ENCODE measurements around the gene HECW1. TPM values are rescaled to one million over a fixed set of nuclear protein-coding genes. Genes with fewer than 3 reads are reported as not detected.

HECW1 gene
- total and polyA plus RNA-seq, 10 of the 15 experiments (the other 5 are each of a cell fraction or from before 2014, with no cell fraction given): under 0.01 to 0.31 (median 0.04) TPM; not detected in 3

DNA sequence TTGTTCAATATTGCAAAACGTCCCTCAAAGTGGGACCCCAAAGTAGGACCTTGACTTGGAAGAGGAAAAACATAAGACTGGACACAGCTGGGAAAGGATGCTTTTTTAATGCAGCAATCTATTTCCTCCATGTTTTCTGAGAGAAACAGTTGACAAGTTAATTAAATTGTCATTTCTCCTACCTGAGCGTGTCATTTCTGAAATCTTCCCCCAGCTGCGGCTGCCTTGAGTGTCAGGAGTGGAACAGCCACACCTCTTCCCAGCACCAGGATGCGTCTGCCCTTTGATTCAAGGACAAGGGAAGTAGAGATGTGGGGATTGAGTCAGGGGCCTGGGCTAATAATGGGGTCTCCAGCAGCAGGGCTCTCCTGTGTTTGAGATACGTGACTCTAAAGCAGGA, 171.3 kb downstream of the HECW1 start (continued):
- TF ChIP-seq NFYB (IDR thresholded peaks at IDR 0.05; ENCODE audit: insufficient read depth, low read depth, low read length) (no peak), ZNF217 (IDR thresholded peaks at IDR 0.05) (no peak), BMI1 (IDR thresholded peaks at IDR 0.05; ENCODE audit: borderline replicate concordance) (no peak), GATAD2B (conservative IDR thresholded peaks at IDR 0.05; ENCODE audit: low read depth) (no peak), FOS (IDR thresholded peaks at IDR 0.05; ENCODE audit: borderline replicate concordance, extremely low read depth, insufficient read length) (no peak)
- TF ChIP-seq, protein P1, sequence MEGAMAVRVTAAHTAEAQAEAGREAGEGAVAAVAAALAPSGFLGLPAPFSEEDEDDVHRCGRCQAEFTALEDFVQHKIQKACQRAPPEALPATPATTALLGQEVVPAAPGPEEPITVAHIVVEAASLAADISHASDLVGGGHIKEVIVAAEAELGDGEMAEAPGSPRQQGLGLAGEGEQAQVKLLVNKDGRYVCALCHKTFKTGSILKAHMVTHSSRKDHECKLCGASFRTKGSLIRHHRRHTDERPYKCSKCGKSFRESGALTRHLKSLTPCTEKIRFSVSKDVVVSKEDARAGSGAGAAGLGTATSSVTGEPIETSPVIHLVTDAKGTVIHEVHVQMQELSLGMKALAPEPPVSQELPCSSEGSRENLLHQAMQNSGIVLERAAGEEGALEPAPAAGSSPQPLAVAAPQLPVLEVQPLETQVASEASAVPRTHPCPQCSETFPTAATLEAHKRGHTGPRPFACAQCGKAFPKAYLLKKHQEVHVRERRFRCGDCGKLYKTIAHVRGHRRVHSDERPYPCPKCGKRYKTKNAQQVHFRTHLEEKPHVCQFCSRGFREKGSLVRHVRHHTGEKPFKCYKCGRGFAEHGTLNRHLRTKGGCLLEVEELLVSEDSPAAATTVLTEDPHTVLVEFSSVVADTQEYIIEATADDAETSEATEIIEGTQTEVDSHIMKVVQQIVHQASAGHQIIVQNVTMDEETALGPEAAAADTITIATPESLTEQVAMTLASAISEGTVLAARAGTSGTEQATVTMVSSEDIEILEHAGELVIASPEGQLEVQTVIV (IDR thresholded peaks at IDR 0.05; ENCODE audit: borderline replicate concordance, partially characterized antibody): no peak

DNA sequence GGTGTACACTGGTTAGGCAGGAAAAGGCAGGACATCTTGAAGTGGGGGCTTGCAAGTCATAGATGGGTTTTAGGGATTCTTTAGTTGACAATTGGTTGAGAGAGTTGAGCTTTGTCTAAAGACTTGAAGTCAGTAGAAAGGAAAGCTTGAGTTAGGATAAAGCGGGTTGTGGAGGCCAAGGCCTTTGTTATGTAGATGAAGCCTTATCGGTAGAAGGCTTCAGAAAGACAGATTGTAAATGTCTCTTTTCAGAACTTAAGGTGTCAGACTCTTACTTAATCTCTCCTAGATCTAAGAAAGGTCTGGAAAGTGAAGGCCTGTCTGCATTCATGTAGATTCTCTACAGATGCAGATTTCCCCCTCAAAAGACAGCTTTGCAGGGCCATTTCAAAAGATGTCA, 177.4 kb downstream of the HECW1 start:
- 0% methylated on average over 2 of the region's 2 CpGs for WGBS (ENCODE audit: insufficient coverage, insufficient replicate concordance, low lambda C conversion rate, missing lambda C conversion rate)
- BruUV-seq (replicated peaks): no TSS peak
- Histone ChIP-seq H3K79me2 (ENCODE audit: control insufficient read depth, insufficient read depth, low read length) (no peaks in the 10 kb centered on the region), H3K9ac (ENCODE audit: control insufficient read depth, insufficient read depth, low read length) (no peak overlapping the region), H3K27ac (ENCODE audit: control insufficient read depth, insufficient read depth) (no peak overlapping the region), H4K20me1 (ENCODE audit: control insufficient read depth, insufficient read depth) (no peaks in the 10 kb centered on the region), H3K4me1 (ENCODE audit: control insufficient read depth, insufficient read depth, low read length) (no peaks in the 10 kb centered on the region), H3K4me2 (ENCODE audit: control insufficient read depth, insufficient read depth) (no peak overlapping the region), H2AFZ (ENCODE audit: control insufficient read depth, low read depth, low read length) (no peak overlapping the region), H3K9me3 (replicated peaks; ENCODE audit: control insufficient read depth, insufficient read depth, low read length) (peaks cover 5% of the 10 kb centered on the region; the same call in 2 of the 3 replicates), H3K36me3 (ENCODE audit: control insufficient read depth in 2 of 2, insufficient read depth in 2 of 2, low read length in 1 of 2) (no peaks in the 10 kb centered on the region), H3K27me3 (replicated peaks in 1 of 2; ENCODE audit: control insufficient read depth in 2 of 2, insufficient read depth in 2 of 2, low read length in 1 of 2) (no peaks in the 10 kb centered on the region), H3K4me3 (no peak overlapping the region)
- ChIA-PET RAD21 (ENCODE audit: unreplicated experiment) (no interaction called here), CTCF (no interaction called here), SMC1A (ENCODE audit: uncharacterized antibody, unreplicated experiment) (no interaction called here), POLR2A (no interaction called here)
- no peak for ATAC-seq
- intact Hi-C loops (cut with micrococcal nuclease; ENCODE audit: unreplicated experiment) (no loop called here), in situ Hi-C loops (cut with MboI) (no loop called here)
- no peak for DNase-seq (ENCODE audit: low read depth, low spot score)
- no peak for FAIRE-seq
- TF ChIP-seq HDAC2 (IDR thresholded peaks at IDR 0.05) (no peak), NFYA (IDR thresholded peaks at IDR 0.05; ENCODE audit: borderline replicate concordance, low read depth, low read length) (no peak), ZBTB11 (CRISPR knock-in tag; IDR thresholded peaks at IDR 0.05) (no peak), SIN3A (IDR thresholded peaks at IDR 0.05; ENCODE audit: low read depth, low read length) (no peak), GABPA (IDR thresholded peaks at IDR 0.05; ENCODE audit: low read depth) (no peak), JUNB (IDR thresholded peaks at IDR 0.05) (no peak), POU2F2 (IDR thresholded peaks at IDR 0.05; ENCODE audit: borderline replicate concordance, low read depth, low read length) (no peak), POLR2A (IDR thresholded peaks at IDR 0.05; ENCODE audit: low read depth, low read length) (no peak), MXI1 (IDR thresholded peaks at IDR 0.05; ENCODE audit: low read depth, low read length) (no peak)
- TF ChIP-seq, protein P2, sequence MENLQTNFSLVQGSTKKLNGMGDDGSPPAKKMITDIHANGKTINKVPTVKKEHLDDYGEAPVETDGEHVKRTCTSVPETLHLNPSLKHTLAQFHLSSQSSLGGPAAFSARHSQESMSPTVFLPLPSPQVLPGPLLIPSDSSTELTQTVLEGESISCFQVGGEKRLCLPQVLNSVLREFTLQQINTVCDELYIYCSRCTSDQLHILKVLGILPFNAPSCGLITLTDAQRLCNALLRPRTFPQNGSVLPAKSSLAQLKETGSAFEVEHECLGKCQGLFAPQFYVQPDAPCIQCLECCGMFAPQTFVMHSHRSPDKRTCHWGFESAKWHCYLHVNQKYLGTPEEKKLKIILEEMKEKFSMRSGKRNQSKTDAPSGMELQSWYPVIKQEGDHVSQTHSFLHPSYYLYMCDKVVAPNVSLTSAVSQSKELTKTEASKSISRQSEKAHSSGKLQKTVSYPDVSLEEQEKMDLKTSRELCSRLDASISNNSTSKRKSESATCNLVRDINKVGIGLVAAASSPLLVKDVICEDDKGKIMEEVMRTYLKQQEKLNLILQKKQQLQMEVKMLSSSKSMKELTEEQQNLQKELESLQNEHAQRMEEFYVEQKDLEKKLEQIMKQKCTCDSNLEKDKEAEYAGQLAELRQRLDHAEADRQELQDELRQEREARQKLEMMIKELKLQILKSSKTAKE (IDR thresholded peaks at IDR 0.05; ENCODE audit: low read depth, poor library complexity, severe bottlenecking): no peak

Data from GM12878 (cell line).